22Rv1 (cell line): ENCODE measurements around the gene LRRN2.

Experiments used
- H3K27ac ChIP-seq: fragments of 450-650 bp; 2 replicates; pipeline ENCODE4 v1.5.1; 2017
- CTCF ChIP-seq: fragments of 450-650 bp; IDR thresholded peaks from 2 replicates; pipeline ENCODE4 v1.5.1; 2017; ENCODE audit warnings: mild to moderate bottlenecking
- ZFX ChIP-seq: fragments of 450-650 bp; IDR thresholded peaks from 2 replicates; pipeline ENCODE4 v1.6.1; 2017; ENCODE audit warnings: antibody characterized with exemption, borderline replicate concordance

The LRRN2 gene

GRCh38 chr1:204618148-204618760, 67.3 kb downstream of the LRRN2 start:
- no peak overlapping the region for H3K27ac ChIP-seq
- no peak for TF ChIP-seq CTCF
- no peak for TF ChIP-seq ZFX

GRCh38 chr1:204617256-204618147, 68.0 kb downstream of the LRRN2 start:
- no peak for TF ChIP-seq ZFX
- no peak for TF ChIP-seq CTCF
- H3K27ac ChIP-seq, result no peak overlapping the region

GRCh38 chr1:204616641-204617040, 68.9 kb downstream of the LRRN2 start:
- TF ChIP-seq CTCF (no peak), ZFX (no peak)
- no peak overlapping the region for H3K27ac ChIP-seq

GRCh38 chr1:204615881-204616280, 69.7 kb downstream of the LRRN2 start:
- TF ChIP-seq CTCF (no peak), ZFX (no peak)
- H3K27ac ChIP-seq, result no peak overlapping the region

GRCh38 chr1:204613636-204614035, 71.9 kb downstream of the LRRN2 start:
- TF ChIP-seq ZFX (no peak), CTCF (no peak)
- H3K27ac ChIP-seq, result no peak overlapping the region

- TF ChIP-seq CTCF (no peak), ZFX (no peak)
- H3K27ac ChIP-seq, result no peak overlapping the region
These were observed 73.2 kb downstream of the LRRN2 start for GRCh38 chr1:204612326-204612725.

GRCh38 chr1:204611036-204611435, 74.5 kb downstream of the LRRN2 start:
- TF ChIP-seq ZFX (no peak), CTCF (no peak)
- H3K27ac ChIP-seq, result no peak overlapping the region
